ENCODE measurements around the gene F8A2.
"Not testable (repeated sequence)": the region's sequence is repeated elsewhere in the genome, so short reads cannot be mapped to it uniquely, and the experiment has no call there.

The F8A2 gene

DNA sequence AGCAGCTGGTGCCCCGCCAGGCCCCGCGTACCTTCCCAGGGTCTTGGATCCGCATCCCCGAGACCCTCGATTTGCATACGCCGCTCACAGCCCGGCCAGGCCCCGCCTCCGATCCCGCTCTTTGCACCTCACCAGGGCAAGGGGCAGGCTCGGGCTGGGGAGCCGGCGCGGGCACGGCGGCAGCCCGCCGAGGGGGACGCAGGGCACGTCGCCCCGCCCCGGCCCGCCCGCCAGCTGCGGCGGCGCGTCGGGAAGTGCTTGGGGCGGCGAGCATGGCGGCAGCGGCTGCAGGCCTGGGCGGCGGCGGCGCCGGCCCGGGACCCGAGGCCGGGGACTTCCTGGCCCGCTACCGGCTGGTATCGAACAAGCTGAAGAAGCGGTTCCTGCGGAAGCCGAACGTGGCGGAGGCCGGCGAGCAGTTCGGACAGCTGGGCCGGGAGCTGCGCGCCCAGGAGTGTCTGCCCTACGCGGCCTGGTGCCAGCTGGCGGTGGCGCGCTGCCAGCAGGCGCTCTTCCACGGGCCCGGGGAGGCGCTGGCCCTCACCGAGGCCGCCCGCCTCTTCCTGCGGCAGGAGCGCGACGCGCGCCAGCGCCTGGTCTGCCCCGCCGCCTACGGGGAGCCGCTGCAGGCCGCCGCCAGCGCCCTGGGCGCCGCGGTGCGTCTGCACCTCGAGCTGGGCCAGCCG, at the start of gene F8A2:
F8A2 (plus strand) TSS at position 253 of the 686 bp plus-strand sequence; CDS start at position 273, 20 bp downstream.
- DNase-seq = not testable (repeated sequence)

DNA sequence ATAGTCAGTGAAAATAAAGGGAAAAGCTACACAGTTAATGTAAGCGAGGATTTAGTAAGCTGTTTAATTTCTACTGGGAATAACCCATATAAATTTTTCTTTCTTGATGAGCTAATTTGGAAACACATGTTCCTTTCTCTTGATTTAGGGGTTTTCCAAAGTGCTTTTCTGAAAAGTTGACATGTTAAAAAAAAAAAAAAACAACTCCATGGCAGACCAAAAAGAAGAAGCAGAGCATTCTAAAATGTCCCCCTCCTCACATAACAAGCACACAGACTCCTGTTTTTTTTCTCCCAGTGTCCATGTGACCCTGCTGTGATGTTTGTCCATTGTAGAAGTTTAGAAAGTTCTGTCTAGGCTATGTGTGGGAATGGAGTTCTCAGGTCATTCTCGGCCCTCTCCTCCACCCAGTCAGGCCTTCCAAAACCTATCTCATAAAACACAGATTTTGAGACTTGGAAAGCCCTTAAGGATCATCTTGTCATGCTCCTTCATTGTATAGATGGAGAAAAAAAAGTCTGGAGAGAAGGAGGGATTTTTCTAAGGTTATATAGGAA, 48.3 kb upstream of the F8A2 start:
- no peak for DNase-seq

- peak; percentile 56 for DNase-seq
These were observed 47.2 kb upstream of the F8A2 start, which contains the start of gene CLIC2 for GRCh38 chrX:155334486-155335336. CLIC2 (minus strand) TSS chrX:155334614; CDS start chrX:155334427, 187 bp downstream.

- DNase-seq = not testable (repeated sequence)
These were observed 46.6 kb upstream of the F8A2 start for GRCh38 chrX:155335337-155335712.

DNA sequence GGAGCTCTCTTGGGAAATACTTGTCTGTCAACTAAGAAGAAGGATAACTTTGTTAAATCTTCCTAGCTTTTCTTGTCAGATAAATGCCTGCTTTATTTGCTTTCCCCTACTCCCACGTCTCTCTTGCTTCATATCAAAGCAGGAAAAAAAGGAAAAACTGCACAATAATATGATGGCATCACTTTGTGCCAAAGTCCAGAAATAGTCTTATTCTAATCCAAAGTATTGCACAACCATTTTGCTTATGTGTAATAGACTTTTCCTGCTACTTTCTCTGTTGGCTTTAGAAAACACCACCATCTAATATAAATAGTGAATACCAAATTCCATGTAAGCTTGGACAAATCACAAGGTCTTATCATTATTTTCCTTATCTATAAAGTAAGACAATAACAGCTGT, 36.2 kb upstream of the F8A2 start:
- DNase-seq = not testable (repeated sequence)

GRCh38 chrX:155349448-155349847, 32.4 kb upstream of the F8A2 start:
- not testable (repeated sequence) for DNase-seq

- not testable (repeated sequence) for DNase-seq
These were observed 18.2 kb upstream of the F8A2 start for GRCh38 chrX:155363712-155364111.

DNA sequence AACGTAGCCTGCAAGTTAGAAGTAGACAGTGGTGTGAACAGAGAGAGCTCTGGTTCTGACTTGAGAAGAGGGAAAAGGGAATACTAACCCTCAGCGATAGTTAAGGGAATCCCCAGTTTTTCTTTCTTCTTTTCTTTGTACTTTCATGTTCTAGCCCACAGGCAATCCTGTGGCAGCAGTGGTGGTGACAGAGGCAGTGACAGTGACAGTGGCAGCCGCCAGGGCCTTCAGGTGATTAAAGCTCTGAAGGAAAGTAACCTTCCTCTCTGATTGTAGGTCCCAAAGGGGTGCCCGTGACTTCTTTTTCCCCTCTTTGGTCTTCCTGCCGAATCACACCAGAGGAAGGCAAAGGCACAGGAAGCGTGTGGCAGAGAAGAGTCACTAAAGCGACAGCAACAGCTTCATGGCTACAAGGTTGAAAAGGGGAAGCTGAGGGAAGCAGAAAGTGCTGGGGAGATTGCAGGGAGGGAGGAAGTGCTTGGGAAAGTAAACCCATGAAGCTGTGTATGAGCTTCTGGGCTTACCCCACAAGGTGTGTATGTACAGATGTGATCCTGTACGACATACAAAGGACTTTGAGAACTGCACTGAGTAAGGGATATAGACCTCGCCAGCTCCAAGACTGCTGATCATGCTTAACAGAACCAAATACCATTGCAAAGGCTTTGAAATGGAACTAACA, 8.0 kb upstream of the F8A2 start:
- not testable (repeated sequence) for DNase-seq

DNA sequence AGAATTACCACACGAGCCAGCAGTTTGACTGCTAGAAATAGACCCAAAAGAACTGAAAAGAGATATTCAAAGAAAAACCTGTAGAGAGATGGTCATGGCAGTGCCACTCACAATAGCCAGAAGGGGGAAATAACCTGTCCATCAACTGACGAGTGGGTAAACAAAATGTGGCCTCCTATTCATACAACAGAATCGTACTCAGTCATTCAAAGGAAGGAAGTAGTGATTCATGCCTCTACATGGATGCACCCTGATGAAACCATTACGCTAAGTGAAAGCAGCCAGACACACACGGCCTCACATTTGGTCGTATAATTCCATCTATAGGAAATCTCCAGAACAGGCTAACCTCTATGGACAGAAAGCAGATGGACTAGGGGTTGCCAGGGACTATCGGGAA, 2.1 kb upstream of the F8A2 start:
- not testable (repeated sequence) for DNase-seq

GRCh38 chrX:155382529-155382967, 653 bp downstream of the F8A2 start:
- DNase-seq = not testable (repeated sequence)

DNA sequence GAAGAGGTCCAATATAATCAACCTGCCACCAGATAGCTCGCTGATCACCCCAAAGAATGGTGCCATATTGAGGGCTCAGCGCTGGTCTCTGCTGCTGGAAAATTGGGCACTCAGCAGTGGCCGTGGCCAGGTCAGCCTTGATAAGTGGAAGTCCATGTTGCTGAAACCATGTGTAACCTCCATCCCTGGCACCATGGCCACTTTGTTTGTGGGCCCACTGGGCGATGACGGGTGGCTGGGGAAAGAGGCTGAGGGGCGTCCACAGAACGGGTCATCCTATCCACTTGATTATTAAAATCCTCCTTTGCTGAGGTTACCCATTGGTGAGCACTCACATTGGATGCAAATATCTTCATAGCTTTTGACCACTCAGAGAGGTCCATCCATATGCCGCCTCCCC, 7.7 kb downstream of the F8A2 start:
- no peak for DNase-seq

GRCh38 chrX:155394747-155395276, 12.9 kb downstream of the F8A2 start:
- DNase-seq = not testable (repeated sequence)

DNA sequence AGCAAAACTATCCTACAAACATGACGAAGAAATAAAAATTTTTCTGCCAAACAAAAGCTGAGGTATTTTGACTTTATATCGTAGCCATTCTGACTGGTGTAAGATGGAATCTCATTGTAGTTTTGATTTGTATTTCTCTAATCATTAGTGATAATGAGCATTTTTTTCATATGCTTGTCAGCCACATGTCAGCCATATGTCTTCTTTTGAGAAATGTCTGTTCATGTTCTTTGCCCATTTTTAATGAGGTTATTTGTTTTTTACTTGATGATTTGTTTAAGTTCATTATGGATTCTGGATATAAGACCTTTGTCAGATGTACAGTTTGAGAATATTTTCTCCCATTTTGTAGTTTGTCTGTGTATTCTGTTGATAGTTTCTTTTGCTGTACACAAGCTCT, 24.5 kb downstream of the F8A2 start:
- DNase-seq = no peak

- no peak for DNase-seq
These were observed 35.9 kb downstream of the F8A2 start for GRCh38 chrX:155417769-155418168.
